LNCAP (cell line): ENCODE results near the gene CLP1.

Experiments used
- CTCF ChIP-seq: fragments of 450-650 bp; IDR thresholded peaks from 2 replicates; pipeline ENCODE4 v1.5.1; 2017; ENCODE audit warnings: mild to moderate bottlenecking

CLP1 gene

GRCh38 chr11:57620467-57620866 is 37.1 kb upstream of the CLP1 start:
- no peak for TF ChIP-seq CTCF

GRCh38 chr11:57622263-57622662 is 35.3 kb upstream of the CLP1 start:
- no peak for TF ChIP-seq CTCF

GRCh38 chr11:57624864-57625263 is 32.7 kb upstream of the CLP1 start:
- no peak for TF ChIP-seq CTCF

- TF ChIP-seq CTCF = no peak
Observed at GRCh38 chr11:57626895-57627294, 30.7 kb upstream of the CLP1 start.

GRCh38 chr11:57630171-57630570 is 27.4 kb upstream of the CLP1 start:
- TF ChIP-seq CTCF = no peak

GRCh38 chr11:57632116-57632515 is 25.4 kb upstream of the CLP1 start:
- no peak for TF ChIP-seq CTCF

- TF ChIP-seq CTCF = no peak
Observed at GRCh38 chr11:57633394-57634070, 24.0 kb upstream of the CLP1 start.

GRCh38 chr11:57634311-57634710 is 23.3 kb upstream of the CLP1 start:
- no peak for TF ChIP-seq CTCF
